Measurements from ENCODE around the gene CA10.

- no peak for TF ChIP-seq CTCF (optimal IDR thresholded peaks at IDR 0.05 in 1 of 3, IDR thresholded peaks at IDR 0.05 in 1 of 3, conservative IDR thresholded peaks at IDR 0.05 in 1 of 3; ENCODE audit: extremely low read depth in 1 of 3, insufficient read depth in 2 of 3, low read length in 3 of 3)
- no peak for TF ChIP-seq EZH2 (IDR thresholded peaks at IDR 0.05; ENCODE audit: low read length)
These were observed 158.9 kb downstream of the CA10 start for GRCh38 chr17:51999654-52000053.

All from keratinocyte (primary cell).